C4-2B (cell line): ENCODE data around the gene DARS1.

Experiments used
- CTCF ChIP-seq: fragments of 450-650 bp; conservative IDR thresholded peaks from 2 replicates; pipeline ENCODE4 v1.5.1; 2017; ENCODE audit warnings: mild to moderate bottlenecking
- ZFX ChIP-seq: fragments of 450-650 bp; IDR thresholded peaks from 2 replicates; pipeline ENCODE4 v1.6.1; 2017

GRCh38 chr2:135999899-136000298, 14.5 kb upstream of the DARS1 start:
- no peak for TF ChIP-seq CTCF
- no peak for TF ChIP-seq ZFX
